ENCODE results near the gene DENND10. TPM values are rescaled to one million over a fixed set of nuclear protein-coding genes. Genes with fewer than 3 reads are reported as not detected.

Gene DENND10
- polyA plus RNA-seq, result 24.7 TPM

DNA sequence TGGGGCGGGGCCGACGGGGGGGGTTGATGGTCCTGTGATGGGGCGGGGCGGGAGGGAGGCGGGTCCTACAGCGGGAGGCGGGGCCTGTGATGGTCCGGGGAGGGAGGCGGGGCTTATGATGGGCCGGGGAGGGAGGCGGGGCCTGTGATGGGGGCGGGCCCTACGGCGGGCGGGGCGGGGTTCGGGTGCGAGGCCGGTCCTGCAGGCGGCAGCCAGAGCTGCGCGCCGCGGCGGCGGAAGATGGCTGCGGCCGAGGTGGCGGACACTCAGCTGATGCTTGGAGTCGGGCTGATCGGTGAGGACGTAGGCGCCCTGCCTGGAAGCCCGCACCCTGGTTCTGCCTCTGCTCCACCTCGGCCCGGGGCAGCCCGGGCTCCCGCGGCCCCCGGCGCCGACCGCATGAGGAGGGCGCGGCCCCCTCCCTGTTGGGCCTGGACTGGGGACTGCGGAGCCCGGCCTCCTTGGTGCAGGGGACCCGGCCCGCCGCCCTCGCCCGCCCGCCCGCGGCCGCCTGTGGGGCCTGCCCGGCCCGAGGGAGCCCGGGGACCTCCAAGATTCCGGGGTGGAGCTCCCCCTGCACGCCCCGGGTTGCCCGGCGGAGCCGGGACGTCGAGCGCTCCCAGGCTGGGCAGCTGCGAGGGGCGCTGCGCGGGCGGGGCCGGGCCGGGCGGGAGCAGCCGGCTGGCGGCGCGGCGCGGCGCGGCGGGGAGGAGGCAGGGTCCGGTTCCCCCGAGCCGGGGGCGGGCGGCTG, at the start of gene DENND10:
Gene DENND10, plus strand, starts transcription at position 211 of the 751 bp plus-strand sequence. Its CDS starts 30 bp downstream, at position 241.
- peaks cover 4 to 15% (median 12%) of the 10 kb centered on the region in 3 donors for H3K4me1 Mint-ChIP-seq
- H3K27ac Mint-ChIP-seq, result peak within 1 kb of the TSS in 2 of 3 donors; percentile 25 to 94
- H3K36me3 Mint-ChIP-seq, result peaks cover 6% of the 10 kb centered on the region
- H3K4me3 Mint-ChIP-seq, result peak within 1 kb of the TSS; percentile 80 to 89 (median 87)
- H3K9me3 Mint-ChIP-seq, result no peaks in the 10 kb centered on the region
- H3K27me3 Mint-ChIP-seq, result no peaks in the 10 kb centered on the region

DNA sequence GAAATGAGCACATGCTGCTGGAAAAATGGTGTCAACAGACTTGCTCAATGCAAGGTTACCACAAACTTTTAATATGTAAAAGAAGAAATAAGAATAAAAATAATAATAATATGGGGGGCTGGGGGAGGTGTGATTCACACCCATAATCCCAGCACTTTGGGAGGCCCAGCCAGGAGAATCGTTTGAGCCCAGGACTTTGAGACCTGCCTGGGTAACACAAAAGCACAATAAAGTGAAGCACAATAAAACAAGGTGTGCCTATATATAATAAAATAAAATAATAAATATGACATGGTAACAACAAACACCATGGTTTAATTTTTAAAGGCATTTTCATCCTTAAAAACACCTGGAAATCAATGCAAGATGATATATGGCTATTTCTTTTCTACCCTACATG, 48.4 kb upstream of the DENND10 start:
- Mint-ChIP-seq H3K27ac (no peak overlapping the region), H3K9me3 (no peaks in the 10 kb centered on the region)

DNA sequence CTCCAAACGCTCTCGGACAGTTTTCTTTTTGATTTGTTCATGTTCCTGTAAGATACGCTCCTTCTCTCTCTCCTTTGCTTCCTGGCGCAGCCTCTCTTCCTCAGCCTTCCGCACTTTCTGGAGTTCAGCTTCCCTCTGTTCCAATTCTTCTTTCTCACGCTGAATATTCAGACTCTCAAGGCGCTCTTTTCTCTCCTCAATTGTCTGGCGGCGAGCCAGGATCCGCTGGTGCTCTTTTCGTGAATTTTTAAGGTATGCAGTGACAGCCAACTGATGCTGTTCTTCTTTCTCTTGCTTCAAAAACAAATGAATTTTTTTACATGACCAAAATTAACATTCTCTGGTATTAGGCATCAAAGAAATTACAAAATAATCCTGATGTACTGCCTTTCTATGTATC, 45.9 kb upstream of the DENND10 start:
- Mint-ChIP-seq H3K4me1 (peaks cover 8 to 19% (median 12%) of the 10 kb centered on the region in 3 donors), H3K27ac (peak overlapping the region in 1 of 3 donors; percentile 57), H3K36me3 (peaks cover 4% of the 10 kb centered on the region), H3K4me3 (no peak overlapping the region), H3K9me3 (no peaks in the 10 kb centered on the region), H3K27me3 (no peaks in the 10 kb centered on the region)

More for the DNA sequence above, 48.4 kb upstream of the DENND10 start:
- no peak overlapping the region for H3K4me3 Mint-ChIP-seq
- H3K4me1 Mint-ChIP-seq, result peaks cover 3 to 5% (median 4%) of the 10 kb centered on the region in 3 donors
- no peaks in the 10 kb centered on the region for H3K27me3 Mint-ChIP-seq
- H3K36me3 Mint-ChIP-seq, result peaks cover 8% of the 10 kb centered on the region

DNA sequence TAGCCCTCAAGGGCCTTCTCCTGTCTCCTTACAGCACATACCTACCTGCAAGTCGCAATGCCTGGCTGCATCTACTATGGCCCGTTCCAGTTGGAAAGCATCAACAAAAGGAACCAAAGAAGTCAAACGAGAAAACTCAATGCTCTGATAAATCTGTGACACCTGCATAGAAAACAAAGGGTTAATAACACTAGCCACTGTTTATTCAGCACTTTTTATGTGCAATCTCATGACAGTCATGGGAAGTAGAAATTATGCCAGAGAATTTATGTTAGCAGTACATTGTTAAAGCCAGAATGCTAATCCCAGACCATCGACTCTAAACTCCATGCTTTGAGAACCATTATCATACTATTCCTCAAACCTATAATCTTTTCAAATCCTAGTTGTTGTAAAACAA, 44.4 kb upstream of the DENND10 start:
- H3K27ac Mint-ChIP-seq, result peak overlapping the region in 1 of 3 donors; percentile 29
- peaks cover 8 to 19% (median 12%) of the 10 kb centered on the region in 3 donors for H3K4me1 Mint-ChIP-seq
- no peak overlapping the region for H3K4me3 Mint-ChIP-seq
- H3K36me3 Mint-ChIP-seq, result peaks cover 4% of the 10 kb centered on the region
- H3K27me3 Mint-ChIP-seq, result no peaks in the 10 kb centered on the region
- no peaks in the 10 kb centered on the region for H3K9me3 Mint-ChIP-seq

GRCh38 chr10:119060107-119060506, 43.8 kb upstream of the DENND10 start:
- H3K4me3 Mint-ChIP-seq, result no peak overlapping the region
- H3K27me3 Mint-ChIP-seq, result no peaks in the 10 kb centered on the region
- peaks cover 8 to 21% (median 12%) of the 10 kb centered on the region in 3 donors for H3K4me1 Mint-ChIP-seq
- H3K9me3 Mint-ChIP-seq, result no peaks in the 10 kb centered on the region
- peaks cover 4% of the 10 kb centered on the region for H3K36me3 Mint-ChIP-seq
- no peak overlapping the region for H3K27ac Mint-ChIP-seq

- H3K36me3 Mint-ChIP-seq, result peaks cover 5% of the 10 kb centered on the region
- no peaks in the 10 kb centered on the region for H3K9me3 Mint-ChIP-seq
- peaks cover 8 to 27% (median 12%) of the 10 kb centered on the region in 3 donors for H3K4me1 Mint-ChIP-seq
- H3K27me3 Mint-ChIP-seq, result no peaks in the 10 kb centered on the region
- peak overlapping the region in 1 of 3 donors; percentile 59 for H3K27ac Mint-ChIP-seq
- no peak overlapping the region for H3K4me3 Mint-ChIP-seq
Measured at GRCh38 chr10:119061352-119061751, 42.6 kb upstream of the DENND10 start.

DNA sequence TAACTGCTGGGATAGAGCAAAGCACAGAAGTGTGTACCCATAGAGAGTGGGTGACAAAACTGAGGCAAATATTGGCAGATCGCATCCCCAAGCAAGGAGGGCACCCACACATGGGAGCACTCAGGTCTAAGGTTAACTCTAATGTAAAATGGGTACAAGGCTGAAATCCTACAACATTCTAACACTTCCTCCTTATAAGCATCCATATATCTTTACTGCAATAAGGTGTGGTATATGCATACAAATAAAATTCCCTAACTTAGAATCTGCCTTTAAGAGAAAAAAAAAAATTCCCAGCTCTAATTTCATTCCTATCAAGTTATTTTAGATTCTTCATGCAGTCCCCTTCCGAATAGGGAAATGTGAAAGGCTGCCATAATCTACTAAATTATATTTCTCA, 42.0 kb upstream of the DENND10 start:
- Mint-ChIP-seq H3K4me1 (peaks cover 8 to 27% (median 12%) of the 10 kb centered on the region in 3 donors), H3K4me3 (no peak overlapping the region), H3K36me3 (peaks cover 7% of the 10 kb centered on the region)

DNA sequence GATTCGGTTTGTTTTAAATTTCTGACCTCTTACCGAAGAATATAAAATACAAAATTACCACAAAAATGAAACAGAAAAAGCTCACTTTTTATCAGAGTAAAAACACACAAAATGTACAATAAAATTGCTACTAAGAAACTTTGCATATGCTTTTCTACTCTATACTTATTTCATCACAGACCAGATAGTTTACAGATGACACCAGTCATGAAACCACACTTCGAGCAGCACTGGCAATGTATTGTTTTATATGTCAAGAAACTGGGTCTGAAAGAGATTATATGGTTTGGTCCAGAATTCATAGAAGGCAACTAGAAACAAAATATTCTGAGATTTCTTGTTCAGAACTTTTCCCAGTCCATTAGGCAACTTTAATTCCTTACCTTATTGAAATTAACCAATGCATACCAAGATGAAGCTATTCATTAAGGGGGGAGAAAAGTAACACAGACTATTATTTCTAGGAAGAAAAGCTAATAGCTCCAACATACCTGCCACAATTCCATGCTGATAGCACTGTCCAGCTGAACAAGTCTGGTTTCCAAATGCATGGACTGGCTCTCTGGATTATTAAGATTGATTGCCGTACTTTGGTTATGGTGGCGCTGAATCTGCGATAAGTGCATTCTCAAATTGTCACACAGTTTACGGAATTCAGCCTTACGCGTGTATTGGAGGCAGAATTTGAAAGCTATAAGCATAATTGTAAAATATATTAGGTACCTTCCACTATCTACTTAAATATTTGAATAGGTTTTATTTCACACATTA, 33.3 kb upstream of the DENND10 start:
- H3K4me1 Mint-ChIP-seq, result peaks cover 6 to 19% (median 9%) of the 10 kb centered on the region in 3 donors
- H3K27ac Mint-ChIP-seq, result peak overlapping the region in 1 of 3 donors; percentile 53
- H3K4me3 Mint-ChIP-seq, result no peak overlapping the region
- H3K9me3 Mint-ChIP-seq, result no peaks in the 10 kb centered on the region
- H3K36me3 Mint-ChIP-seq, result peaks cover 5% of the 10 kb centered on the region
- H3K27me3 Mint-ChIP-seq, result no peaks in the 10 kb centered on the region

More for the DNA sequence above, 42.0 kb upstream of the DENND10 start:
- Mint-ChIP-seq H3K9me3 (no peaks in the 10 kb centered on the region), H3K27ac (no peak overlapping the region), H3K27me3 (no peaks in the 10 kb centered on the region)

DNA sequence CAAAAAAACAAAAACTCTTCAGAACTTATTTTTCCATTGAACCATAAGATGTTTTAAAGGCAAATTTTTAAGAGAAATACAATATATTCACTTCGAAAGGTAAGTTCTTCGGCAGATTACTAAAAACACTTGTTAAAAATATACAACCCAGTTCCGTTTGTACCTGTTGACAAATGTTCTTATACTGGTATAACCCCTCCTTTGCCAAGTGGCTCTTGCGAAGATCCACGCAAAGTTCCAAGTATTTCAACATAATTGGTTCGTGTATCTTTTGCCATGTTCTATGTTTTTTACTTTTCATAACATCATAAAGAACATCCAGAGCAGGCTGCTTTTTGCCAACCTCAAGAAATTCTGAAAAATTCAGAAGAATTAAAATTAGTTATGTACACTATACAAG, 30.3 kb upstream of the DENND10 start:
- Mint-ChIP-seq H3K4me1 (peaks cover 18 to 28% (median 22%) of the 10 kb centered on the region in 3 donors), H3K36me3 (peaks cover 2% of the 10 kb centered on the region), H3K4me3 (peak overlapping the region in 1 of 4 donors; percentile 25), H3K27me3 (no peaks in the 10 kb centered on the region), H3K9me3 (no peaks in the 10 kb centered on the region), H3K27ac (no peak overlapping the region)

- Mint-ChIP-seq H3K4me1 (peaks cover 26 to 40% (median 34%) of the 10 kb centered on the region in 3 donors), H3K4me3 (peak overlapping the region; percentile 93 to 95 (median 93)), H3K36me3 (peaks cover 2% of the 10 kb centered on the region), H3K27ac (peak overlapping the region in 2 of 3 donors; percentile 93 to 100), H3K9me3 (no peaks in the 10 kb centered on the region), H3K27me3 (no peaks in the 10 kb centered on the region)
Measured at GRCh38 chr10:119078422-119079179, 25.3 kb upstream of the DENND10 start.

GRCh38 chr10:119079599-119080520, 24.1 kb upstream of the DENND10 start:
- H3K4me3 Mint-ChIP-seq, result peak overlapping the region; percentile 93 to 95 (median 93)

DNA sequence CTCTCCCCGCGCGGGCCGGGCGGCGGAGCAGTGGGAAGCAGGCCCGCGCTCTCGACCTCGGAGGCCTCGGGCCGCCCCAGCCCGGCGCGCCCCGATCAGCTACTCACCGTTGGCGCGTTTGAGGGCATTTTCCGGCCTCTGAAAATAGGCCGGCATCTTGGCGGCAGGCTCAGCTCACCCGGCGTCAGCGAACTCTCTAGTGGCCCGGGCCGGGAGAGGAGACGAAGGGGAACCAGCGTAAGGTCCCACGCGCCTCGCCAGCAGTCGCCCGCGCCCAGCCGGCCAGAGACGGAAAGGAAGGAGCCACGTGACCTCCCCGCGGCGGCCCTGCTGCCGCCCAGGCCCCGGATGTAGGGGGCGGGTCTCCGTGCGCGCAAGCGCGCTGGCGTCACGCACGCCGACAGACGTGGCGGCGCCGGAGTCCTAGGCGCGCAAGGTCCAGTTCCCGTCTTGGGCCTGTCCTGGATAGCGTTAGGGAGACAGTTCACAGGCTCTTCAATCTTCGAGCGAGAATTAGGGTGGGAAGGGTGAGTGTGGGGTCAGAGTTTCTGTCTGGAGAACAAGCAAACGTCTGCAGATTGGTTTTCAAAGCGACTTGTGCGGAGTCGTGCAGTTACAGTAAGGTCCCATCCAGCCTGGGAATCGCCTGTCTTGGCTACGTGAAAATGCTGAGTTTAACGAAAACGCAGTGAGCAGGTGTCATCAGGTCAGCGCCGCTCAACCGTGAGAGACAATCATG, 23.2 kb upstream of the DENND10 start, which contains the start of gene EIF3A:
Gene EIF3A, minus strand, starts transcription at position 297 of the 739 bp plus-strand sequence. Its CDS starts 141 bp downstream, at position 156.
- Mint-ChIP-seq H3K9me3 (no peaks in the 10 kb centered on the region), H3K27ac (peak within 1 kb of the TSS; percentile 93 to 100 (median 98)), H3K4me1 (peaks cover 37 to 45% (median 42%) of the 10 kb centered on the region in 3 donors), H3K27me3 (no peaks in the 10 kb centered on the region), H3K4me3 (peak within 1 kb of the TSS; percentile 93 to 95 (median 93)), H3K36me3 (peaks cover 2% of the 10 kb centered on the region)

More at GRCh38 chr10:119079599-119080520, 24.1 kb upstream of the DENND10 start:
- Mint-ChIP-seq H3K4me1 (peaks cover 32 to 42% (median 41%) of the 10 kb centered on the region in 3 donors), H3K9me3 (no peaks in the 10 kb centered on the region), H3K27ac (peak overlapping the region; percentile 93 to 100 (median 98)), H3K27me3 (no peaks in the 10 kb centered on the region), H3K36me3 (peaks cover 2% of the 10 kb centered on the region)

- H3K27ac Mint-ChIP-seq, result peak overlapping the region in 1 of 3 donors; percentile 16
Measured at GRCh38 chr10:119084896-119085295, 19.0 kb upstream of the DENND10 start.

More at GRCh38 chr10:119084896-119085295, 19.0 kb upstream of the DENND10 start:
- Mint-ChIP-seq H3K4me3 (peak overlapping the region in 1 of 4 donors; percentile 50), H3K27me3 (no peaks in the 10 kb centered on the region), H3K9me3 (no peaks in the 10 kb centered on the region), H3K4me1 (peaks cover 38 to 40% (median 38%) of the 10 kb centered on the region in 3 donors), H3K36me3 (no peaks in the 10 kb centered on the region)
